GM19023 (cell line): Measurements from ENCODE around the gene ARF3.
A peak's percentile ranks its signal among the peaks of the same experiment; 100 is the strongest.

ENCODE experiments used
- ATAC-seq: cut with Tn5 transposase; IDR thresholded peaks from one replicate; pipeline ENCODE4 v1.9.1; 2021; ENCODE audit warnings: mild to moderate bottlenecking, moderate library complexity; ENCODE audit not compliant: unreplicated experiment

ARF3 gene

DNA sequence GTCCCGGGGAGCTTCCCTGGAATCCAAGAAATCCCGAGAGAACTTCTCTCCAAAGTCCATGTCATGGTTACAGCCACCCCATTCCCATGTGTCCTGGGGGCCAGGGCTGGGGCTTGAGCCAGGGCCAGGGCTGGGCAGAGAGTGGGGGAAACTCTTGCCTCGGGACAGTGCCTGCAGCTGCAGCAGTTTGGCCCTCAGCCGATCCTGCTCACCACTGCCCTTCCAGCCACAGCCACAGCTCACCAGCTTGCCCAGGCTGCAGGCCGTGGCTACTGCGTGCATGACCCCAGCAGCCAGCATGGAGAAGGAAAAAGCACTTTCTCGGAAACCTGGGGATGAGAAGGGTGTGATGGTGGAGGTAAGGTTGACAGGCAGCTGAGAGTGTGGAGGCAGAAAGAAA, 10.7 kb upstream of the ARF3 start:
- no peak for ATAC-seq

DNA sequence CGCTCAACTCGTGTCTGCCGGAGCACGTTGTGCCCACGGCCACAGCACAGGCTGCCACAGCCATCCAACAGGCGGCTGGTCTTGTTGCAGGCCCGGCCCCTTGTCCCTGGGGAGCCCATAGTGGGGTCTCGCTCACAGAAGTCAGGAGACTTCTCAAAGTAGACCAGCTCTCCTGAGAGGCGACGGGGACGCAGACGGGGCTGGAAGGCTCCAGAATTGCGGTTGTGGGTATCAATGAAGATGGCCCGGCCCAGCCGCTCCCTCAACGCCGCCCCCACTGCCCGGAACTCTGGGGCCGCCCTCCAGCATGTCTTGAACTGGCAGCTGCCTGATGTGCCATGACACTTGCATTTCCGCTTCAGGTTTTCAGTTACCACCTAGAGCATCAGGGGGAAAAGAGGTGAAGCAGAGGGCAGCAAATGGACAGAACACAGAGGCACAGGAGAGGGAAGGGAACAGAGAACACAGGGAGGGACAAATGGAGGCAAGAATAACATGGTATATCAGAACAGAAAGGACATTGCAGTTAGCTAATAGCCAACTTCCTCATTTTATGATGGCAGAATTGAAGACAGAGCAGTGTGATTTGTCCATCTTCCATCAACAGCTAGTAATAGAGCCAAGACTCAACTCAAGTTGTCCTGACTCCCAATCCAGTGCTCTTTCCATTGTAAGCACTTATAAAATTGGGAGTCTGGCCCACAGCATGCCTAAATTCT, 9.0 kb upstream of the ARF3 start:
- no peak for ATAC-seq

DNA sequence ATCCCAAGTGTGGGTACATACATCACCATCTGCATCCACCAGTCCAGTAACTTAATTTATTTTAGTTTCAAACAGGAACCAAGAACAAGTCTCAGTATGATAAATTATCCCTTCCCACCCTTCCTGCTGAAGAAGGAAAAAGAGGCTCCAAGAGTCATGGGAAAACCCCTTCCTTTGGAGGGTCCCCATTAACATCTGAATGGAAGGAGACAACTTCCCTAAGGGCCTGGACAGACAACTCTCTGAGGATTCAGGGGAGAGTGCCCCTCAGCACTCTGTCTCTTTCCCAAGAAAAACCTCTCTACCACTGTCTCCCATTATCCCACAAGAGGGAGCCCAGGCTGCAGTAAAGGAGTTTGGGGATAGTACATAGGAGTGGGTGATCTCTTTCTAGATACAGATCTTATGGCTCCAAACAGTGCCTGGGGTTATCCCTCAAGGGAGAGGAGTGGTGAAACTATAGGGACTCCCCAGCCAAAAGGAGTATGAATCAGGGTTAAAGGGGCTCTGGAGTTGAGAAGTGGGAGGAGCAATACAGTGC, 8.1 kb upstream of the ARF3 start:
- no peak for ATAC-seq

DNA sequence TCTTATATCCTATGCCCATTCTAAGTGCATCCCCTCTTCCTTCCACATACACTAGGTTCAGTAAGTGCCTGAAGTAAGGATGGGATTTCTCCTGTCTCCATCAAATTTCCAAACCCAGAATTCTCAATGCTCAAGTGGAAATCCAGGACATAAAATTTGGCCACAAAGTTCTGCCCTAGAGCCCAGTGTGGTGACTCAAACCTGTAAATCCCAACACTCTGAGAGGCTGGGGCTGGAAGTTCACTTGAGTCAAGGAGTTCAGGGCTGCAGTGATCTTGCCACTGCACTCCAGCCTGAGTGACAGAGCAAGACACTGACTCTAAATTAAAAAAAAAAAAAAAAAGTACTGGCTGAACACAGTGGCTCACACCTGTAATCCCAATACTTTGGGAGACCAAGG, 4.5 kb upstream of the ARF3 start:
- ATAC-seq: no peak

DNA sequence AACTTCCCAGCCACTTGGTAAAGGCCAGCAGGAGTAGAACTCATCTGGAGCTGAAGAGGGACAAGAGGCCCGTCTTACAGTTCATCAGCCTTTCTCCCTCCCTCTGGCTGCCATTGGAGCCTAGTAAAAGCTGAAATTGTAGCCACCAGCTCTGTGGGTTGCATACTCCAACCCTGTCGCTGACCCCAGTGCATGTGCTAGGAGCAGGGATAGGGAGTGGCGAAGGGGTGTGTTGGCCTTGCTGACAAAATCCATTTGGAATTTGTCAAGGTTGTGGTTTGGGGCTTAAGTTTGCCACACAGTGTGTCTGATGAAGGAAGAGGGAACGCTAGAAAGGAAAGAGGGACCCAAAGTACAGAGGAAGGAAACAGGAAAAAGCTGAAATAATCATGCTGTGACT, 4.0 kb upstream of the ARF3 start:
- ATAC-seq: no peak

DNA sequence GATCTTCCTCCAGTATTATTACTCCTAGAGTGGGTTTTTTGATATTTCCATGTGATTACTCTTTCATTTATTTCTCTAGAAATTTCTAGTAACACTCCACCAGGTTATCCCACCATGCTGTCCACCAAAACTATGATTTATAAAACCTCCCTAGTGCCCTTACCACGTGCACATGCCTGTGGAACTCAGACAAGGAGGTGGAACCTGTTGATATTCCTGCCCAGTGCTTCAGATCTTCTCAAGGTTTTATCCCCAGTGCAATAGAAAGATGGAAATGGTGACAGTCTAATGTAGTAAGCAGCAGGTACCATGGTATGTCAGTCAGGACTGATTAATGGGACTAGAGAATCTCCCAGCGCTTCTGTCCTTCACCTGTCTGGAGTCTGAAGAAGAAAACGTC, 3.5 kb upstream of the ARF3 start:
- no peak for ATAC-seq

DNA sequence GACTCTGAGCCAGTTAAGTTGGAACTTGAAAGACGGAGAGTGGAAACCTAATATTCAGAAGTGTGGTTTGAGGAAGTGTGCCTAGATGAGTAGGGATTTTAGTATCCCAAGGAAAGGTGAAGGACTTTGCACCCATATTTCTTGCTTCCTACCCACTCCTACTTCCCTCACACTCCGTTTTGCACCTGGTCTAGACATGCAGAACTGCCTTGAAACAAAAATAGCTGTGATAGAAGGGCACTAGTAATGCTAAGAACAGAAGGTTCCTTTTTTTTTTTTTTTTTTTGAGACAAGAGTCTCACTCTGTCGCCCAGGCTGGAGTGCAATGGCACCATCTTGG, 732 bp upstream of the ARF3 start:
- ATAC-seq: no peak

DNA sequence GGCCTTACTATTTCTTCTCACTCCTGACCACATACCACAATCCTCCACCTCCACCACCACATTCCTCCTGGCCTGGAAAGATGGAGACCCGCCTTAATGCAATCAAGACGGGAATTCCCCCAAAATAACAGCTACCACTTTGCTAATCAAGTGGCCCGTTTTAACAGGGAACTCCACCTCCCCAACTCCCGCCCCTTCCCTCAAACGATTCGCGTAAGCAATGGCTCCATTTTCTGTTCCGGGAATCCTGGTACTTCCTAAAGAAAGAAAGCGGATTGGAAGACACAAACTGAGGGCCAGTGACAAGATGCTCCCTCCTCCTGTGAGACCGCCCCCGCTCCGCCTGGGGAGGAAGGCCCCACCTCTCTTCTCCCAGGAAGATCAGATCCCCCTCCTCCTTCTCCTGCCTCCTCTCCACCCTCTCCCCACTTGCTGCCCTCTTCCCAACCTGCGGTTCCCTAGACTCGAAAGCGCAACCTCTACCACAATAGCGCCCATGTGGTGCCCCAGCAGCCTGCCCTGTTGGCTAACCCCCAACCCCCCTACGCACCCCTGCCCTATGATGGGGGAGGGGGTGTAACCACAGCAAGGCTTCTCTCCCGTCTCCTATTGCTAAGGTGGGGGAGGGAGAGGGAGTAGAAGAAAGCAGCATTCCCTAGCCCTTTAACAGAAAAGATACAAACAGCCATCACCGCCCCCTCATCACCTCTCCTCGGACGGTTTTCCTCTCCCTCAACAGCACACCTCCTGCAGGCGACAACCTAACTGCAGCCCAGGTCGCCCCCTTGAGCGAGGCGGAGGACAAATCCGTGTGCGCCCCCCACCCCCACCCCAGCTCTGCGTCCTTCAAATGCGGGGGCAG, 777 bp downstream of the ARF3 start:
- ATAC-seq: peak; percentile 17

DNA sequence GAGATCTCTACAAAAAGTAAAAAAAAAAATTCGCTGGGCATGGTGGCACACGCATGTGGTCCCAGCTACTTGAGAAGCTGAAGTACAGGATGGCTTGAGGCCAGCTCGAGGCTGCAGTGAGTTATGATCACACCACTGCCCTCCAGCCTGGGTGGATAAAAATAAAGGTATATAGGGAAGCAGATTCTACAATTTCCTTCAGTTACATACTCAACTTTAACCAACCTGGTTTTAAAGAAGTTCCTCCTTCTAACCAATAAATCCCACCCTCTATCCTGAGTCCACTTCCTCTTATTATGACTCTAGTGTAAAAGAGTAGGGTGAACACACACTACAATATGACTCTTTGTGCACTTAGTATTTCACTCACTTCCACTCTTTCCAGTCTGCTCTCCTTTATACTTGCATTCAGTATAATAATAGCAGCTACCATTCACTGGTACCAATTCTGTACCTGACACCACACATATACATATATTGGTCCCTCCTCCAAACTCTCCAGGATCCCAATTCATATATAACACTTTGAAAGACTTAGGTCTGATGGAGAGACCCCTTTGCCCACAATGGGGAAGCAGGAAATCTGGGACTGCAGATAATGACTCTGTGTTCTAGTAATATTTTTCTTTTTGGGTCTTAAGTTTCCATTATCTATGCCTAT, 2.3 kb downstream of the ARF3 start:
- no peak for ATAC-seq

DNA sequence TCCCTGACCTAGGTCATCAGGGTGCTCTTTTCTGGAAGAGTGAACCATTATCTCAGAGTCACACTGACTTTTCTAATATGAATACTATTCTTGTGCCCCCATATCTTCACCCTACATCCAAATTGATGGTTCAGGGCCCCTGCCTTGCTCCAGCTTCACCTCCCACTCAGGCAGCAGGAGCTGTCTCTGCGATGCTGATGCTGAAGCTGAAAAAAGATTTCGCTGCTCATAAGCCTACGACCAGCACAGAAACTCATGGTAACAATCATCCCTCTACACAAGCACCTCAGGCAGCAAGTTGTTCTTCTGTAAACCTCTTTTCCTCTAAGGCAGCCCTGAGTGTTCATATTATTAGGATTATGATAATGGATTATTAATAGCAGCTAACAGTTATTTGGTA, 3.2 kb downstream of the ARF3 start:
- no peak for ATAC-seq

DNA sequence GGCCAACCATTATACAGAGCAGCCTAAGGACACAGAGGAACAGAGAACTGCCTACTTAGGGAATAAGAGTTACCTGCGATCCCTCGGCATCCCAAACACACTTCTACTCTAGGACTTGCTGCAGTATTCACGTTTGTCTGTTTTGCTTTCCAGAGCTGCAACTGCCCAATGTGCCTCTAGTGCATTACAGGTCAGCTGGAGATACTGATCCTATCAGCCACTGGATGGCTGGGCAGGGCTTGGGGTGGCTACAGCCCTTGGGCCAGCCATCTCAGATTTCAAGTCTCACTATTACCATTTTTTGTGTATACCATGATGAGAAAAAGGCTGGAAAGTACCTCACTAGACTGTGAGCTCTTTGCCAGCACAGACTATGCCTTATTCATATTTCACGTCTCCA, 4.6 kb downstream of the ARF3 start:
- no peak for ATAC-seq

DNA sequence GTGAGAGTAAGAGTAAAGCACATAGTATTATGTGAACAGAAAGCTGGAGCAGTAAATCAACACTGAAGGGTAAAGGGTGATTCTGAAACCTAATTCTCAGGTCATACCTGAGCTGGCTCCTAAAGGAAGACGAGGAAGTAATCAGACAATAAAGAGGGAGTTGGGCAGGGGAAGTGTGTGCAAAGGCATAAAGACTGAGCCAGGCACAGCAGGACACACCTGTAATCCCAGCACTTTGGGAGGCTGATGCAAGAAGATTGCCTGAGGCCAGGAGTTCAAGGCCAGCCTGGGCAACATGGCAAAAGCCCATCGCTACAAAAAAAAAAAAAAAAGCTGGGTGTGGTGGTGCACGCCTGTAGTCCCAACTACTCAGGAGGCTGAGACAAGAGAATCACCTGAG, 9.6 kb downstream of the ARF3 start:
- ATAC-seq: no peak

DNA sequence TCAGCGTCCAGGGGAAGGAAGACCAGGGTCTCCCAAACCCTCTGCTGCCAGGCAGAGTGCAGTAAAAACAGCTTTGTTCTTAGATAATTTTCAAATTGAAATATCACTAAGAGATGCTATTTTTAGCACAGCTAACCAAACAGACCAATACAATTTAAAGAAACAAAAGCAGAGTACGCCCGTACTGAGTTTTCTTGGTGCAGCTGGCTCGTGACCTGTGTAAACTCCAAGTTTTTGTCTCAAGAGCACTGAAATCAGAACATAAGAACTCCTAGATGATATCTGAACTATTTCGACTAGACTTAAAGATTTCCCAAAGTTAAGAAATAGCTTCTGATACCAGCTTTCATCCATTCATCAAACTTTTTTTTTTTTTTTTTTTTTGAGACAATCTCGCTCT, 10.3 kb downstream of the ARF3 start:
- ATAC-seq: no peak

DNA sequence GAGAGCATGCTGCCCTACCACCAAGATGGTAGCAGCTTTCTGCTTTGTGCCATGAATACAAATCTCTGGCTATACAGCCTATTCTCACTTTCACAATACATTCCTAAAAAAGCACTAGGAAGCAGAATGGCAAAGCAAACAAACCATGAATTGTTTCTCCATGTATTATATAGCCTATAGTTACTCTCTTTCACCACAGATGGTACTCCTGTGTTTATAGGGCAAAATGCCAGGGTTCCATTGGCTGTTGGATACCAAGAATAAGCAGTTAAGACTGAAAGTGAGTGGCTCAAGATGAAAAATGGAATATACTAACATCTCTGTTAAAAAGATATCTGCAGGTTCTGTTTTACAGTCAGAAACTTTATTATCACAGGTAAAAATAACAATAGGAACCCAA, 11.1 kb downstream of the ARF3 start:
- no peak for ATAC-seq

DNA sequence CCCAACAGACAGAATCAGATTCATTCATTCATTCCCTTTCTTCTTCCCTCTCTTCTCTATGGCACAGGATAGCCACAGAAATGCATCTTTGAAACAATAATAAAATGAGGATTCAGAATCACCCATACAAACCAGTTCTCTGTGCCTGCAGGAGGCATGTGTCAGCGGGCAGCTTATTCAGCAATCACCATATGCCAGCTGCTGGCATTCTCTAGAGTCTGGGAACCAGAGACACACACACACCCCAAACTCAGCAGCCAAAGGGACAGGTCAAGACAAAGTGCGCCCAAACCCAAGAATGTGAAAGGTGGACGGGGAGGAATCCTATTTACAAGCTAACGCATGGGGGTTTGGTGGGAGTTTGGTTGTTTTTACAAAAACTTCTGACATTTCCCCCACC, 14.1 kb downstream of the ARF3 start:
- ATAC-seq: no peak

DNA sequence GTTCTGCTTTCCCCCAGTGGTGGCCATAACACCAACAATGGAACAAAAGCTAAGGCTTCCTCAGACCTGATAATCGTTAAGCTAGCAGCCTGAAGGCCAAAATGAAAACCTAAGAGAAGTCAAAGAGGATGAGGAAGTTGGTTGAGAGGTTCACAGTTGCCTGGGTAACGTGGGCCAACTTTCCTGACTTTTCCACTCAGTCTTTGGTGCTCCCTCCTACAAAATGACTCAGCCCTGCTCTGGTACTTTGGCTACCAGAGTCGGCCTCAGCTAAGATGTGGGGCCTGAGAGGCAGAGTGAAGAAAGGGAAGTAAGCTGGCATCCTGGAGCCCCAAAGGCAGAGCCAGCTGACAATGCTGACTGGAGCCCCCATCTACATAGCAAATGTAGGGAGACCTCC, 17.1 kb downstream of the ARF3 start:
- no peak for ATAC-seq

DNA sequence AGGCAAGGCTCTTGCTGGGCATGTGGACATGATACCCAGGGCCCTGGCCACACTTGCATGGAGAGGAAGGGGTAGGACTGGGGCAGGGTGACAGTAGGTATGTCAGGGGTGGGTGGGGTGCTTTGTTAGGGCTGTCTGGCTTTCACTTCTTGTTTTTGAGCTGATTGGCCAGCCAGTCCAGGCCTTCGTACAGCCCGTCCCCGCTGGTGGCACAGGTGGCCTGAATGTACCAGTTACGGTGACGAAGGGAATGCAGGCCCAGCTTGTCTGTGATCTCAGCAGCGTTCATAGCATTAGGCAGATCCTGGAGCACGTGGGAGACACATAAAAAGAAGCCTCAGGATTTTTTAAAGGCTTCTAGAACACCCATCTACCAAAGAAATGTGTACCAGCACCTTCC, 18.5 kb downstream of the ARF3 start:
- no peak for ATAC-seq

DNA sequence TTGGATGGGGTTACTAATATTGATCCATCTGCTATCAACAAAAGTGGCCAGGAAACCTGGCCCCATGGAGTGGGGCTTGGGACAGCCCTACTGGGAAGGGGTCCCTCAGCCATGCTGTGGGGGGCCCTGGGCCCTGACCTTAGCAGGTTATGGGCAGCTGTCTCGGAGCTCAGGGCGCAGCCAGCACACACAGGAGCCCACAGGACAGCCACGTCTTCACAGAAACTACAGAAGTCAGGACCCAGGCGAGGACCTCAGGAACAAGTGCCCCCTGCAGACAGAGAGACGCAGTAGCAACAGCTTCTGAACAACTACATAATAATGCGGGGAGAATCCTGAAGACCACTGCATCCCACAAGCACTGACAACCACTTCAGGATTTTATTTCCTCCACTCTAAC, 20.1 kb downstream of the ARF3 start:
- no peak for ATAC-seq

DNA sequence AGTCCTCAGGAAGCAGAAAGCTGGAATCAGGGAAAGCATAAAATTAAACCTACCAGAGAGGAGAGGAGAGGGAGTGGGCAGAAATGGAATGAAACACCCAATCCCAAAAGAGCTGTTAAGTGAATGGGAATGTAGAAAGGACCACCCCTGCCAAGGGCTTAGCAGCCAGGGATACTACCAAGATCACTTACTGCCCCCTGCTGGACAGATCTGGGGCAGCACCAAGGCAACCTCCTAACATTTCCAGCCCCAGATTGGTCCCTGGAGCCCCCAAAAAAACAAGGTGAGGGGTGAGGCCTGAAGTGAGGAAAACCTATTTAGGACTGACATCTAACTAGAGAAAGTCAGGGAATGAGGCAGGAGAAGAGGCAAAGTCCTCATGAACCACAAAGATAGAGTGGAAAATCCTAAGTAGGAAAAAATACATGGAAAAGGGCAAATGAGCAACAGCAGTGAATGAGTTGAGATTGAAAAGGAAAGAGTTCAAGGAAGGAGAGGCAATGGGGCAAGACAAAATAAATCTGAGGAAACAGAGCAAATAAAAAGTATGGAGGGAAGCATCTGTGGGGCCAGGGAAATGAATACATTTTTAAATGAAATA, 20.8 kb downstream of the ARF3 start:
- ATAC-seq: no peak

DNA sequence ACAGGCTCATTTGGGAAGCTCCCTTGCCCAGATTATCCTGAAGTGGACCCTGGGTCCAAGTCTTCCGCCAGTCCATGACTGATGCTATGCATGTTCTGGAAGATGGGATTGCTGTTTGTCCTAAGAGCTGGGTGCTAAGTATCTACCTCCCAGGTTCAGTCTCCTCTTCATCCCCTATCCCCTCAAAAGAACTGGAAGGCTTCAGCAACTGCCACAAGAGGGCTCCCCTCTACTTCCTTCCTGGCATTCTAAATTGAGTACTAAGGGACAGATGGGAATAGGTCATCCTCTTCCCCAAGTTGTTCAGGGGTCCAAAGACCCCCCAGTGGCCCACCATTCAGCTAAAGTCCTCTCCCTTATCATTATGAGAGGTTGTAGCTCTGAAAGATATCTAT, 23.0 kb downstream of the ARF3 start:
- ATAC-seq: no peak

DNA sequence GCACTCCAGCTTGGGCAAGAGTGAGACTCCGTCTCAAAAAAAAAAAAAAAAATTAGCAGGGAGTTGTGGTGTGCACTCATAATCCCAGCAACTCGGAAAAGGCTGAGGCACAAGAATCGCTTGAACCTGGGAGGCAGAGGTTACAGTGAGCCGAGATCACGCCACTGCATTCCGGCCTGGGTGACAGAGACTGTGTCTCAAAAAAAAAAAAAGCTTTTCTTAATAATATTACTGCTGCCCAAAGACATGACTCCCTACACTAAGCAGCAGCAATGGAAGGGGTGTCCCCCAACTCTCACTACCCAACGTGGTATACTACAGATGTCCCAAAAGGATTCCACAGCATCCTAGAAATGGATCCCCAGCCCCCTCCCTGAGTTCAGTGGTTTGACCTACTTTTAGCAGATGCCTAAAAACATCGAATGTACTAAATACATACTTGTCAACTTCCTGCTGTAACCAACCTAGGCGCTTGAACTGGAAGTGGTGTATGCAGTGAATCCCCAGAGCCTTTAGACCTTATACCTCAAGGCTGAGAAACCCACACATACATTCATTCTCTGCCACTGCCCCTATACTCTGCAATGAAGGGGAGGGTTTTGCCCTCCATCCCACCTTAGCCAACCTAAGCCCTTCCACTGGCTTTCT, 23.5 kb downstream of the ARF3 start:
- no peak for ATAC-seq
